SK-N-SH treated with all-trans-retinoic acid at 6 μM for 48 hours (cell line): Measurements from ENCODE around the gene OSBPL5.

ENCODE experiments used
- ATAC-seq: fragments of 200-7000 bp; cut with Tn5 transposase; 3 replicates; pipeline ENCODE4 v1.9.1; 2020; ENCODE audit warnings: mild to moderate bottlenecking, moderate library complexity
- ARNTL ChIP-seq: fragments of 450-650 bp; formaldehyde crosslinking; IDR thresholded peaks from 2 replicates; pipeline ENCODE4 v1.5.0; 2020; ENCODE audit warnings: low read depth, mild to moderate bottlenecking, moderate library complexity, borderline replicate concordance
- BACH2 ChIP-seq: fragments of 250-450 bp; sonication (Bioruptor Pico); IDR thresholded peaks from 2 replicates; pipeline ENCODE4 v1.9.0; 2021; ENCODE audit warnings: mild to moderate bottlenecking, borderline replicate concordance
- ESRRG ChIP-seq: fragments of 250-450 bp; sonication (Bioruptor Pico); IDR thresholded peaks from 2 replicates; pipeline ENCODE4 v1.6.1; 2021; ENCODE audit warnings: mild to moderate bottlenecking
- ISL1 ChIP-seq: fragments of 250-450 bp; sonication (Bioruptor Pico); IDR thresholded peaks from 2 replicates; pipeline ENCODE4 v2.1.2; 2022; ENCODE audit warnings: mild to moderate bottlenecking, moderate library complexity
- OSR1 ChIP-seq: fragments of 250-450 bp; sonication (Bioruptor Pico); IDR thresholded peaks from 2 replicates; pipeline ENCODE4 v1.8.0; 2022; ENCODE audit warnings: moderate library complexity, mild to moderate bottlenecking, inconsistent platforms
- PPARA ChIP-seq: fragments of 250-450 bp; sonication (Bioruptor Pico); IDR thresholded peaks from 2 replicates; pipeline ENCODE4 v1.5.0; 2020; ENCODE audit warnings: mild to moderate bottlenecking, borderline replicate concordance
- RARB ChIP-seq: fragments of 250-450 bp; sonication (Bioruptor Pico); IDR thresholded peaks from 2 replicates; pipeline ENCODE4 v1.8.0; 2021; ENCODE audit warnings: mild to moderate bottlenecking, moderate library complexity
- SNAI2 ChIP-seq: fragments of 250-450 bp; sonication (Bioruptor Pico); IDR thresholded peaks from 2 replicates; pipeline ENCODE4 v1.5.0; 2020; ENCODE audit warnings: mild to moderate bottlenecking, moderate library complexity
- TCF4 ChIP-seq: fragments of 250-450 bp; sonication (Bioruptor Pico); IDR thresholded peaks from 2 replicates; pipeline ENCODE4 v1.8.0; 2021; ENCODE audit warnings: mild to moderate bottlenecking, moderate library complexity, borderline replicate concordance
- TOX ChIP-seq: fragments of 250-450 bp; sonication (Bioruptor Pico); IDR thresholded peaks from 2 replicates; pipeline ENCODE4 v1.8.0; 2021; ENCODE audit warnings: mild to moderate bottlenecking, moderate library complexity, borderline replicate concordance
- ZC3H10 ChIP-seq: fragments of 250-450 bp; sonication (Bioruptor Pico); IDR thresholded peaks from 2 replicates; pipeline ENCODE4 v1.5.1; 2021; ENCODE audit warnings: mild to moderate bottlenecking, moderate library complexity
- ZFP3 ChIP-seq: fragments of 250-450 bp; sonication (Bioruptor Pico); IDR thresholded peaks from 2 replicates; pipeline ENCODE4 v1.5.0; 2020; ENCODE audit warnings: mild to moderate bottlenecking, moderate library complexity
- ZFP30 ChIP-seq: fragments of 450-650 bp; formaldehyde crosslinking; IDR thresholded peaks from 2 replicates; pipeline ENCODE4 v1.5.0; 2022; ENCODE audit warnings: mild to moderate bottlenecking, moderate library complexity
- ZNF565 ChIP-seq: fragments of 450-650 bp; formaldehyde crosslinking; conservative IDR thresholded peaks from 2 replicates; pipeline ENCODE4 v1.5.0; 2020; ENCODE audit warnings: low read depth, mild to moderate bottlenecking, moderate library complexity
- ZNF70 ChIP-seq: fragments of 450-650 bp; formaldehyde crosslinking; IDR thresholded peaks from 2 replicates; pipeline ENCODE4 v1.5.0; 2020; ENCODE audit warnings: mild to moderate bottlenecking, moderate library complexity
- ZNF8 ChIP-seq: fragments of 450-650 bp; formaldehyde crosslinking; IDR thresholded peaks from 2 replicates; pipeline ENCODE4 v1.5.0; 2020; ENCODE audit warnings: mild to moderate bottlenecking, moderate library complexity
- TF ChIP-seq, protein P1 (sequence below): fragments of 250-450 bp; sonication (Bioruptor Pico); IDR thresholded peaks from 2 replicates; pipeline ENCODE4 v1.5.0; 2020; ENCODE audit warnings: mild to moderate bottlenecking, moderate library complexity
- TF ChIP-seq, protein P2 (sequence below): fragments of 250-450 bp; sonication (Bioruptor Pico); IDR thresholded peaks from 2 replicates; pipeline ENCODE4 v1.5.1; 2021; ENCODE audit warnings: mild to moderate bottlenecking, moderate library complexity
- TF ChIP-seq, protein P3 (sequence below): fragments of 250-450 bp; sonication (Bioruptor Pico); IDR thresholded peaks from 2 replicates; pipeline ENCODE4 v1.5.1; 2020; ENCODE audit warnings: low read depth, mild to moderate bottlenecking, moderate library complexity
- TF ChIP-seq, protein P4 (sequence below): fragments of 250-450 bp; sonication (Bioruptor Pico); IDR thresholded peaks from 2 replicates; pipeline ENCODE4 v1.8.0; 2021; ENCODE audit warnings: low read depth, mild to moderate bottlenecking, moderate library complexity, borderline replicate concordance

OSBPL5 gene

DNA sequence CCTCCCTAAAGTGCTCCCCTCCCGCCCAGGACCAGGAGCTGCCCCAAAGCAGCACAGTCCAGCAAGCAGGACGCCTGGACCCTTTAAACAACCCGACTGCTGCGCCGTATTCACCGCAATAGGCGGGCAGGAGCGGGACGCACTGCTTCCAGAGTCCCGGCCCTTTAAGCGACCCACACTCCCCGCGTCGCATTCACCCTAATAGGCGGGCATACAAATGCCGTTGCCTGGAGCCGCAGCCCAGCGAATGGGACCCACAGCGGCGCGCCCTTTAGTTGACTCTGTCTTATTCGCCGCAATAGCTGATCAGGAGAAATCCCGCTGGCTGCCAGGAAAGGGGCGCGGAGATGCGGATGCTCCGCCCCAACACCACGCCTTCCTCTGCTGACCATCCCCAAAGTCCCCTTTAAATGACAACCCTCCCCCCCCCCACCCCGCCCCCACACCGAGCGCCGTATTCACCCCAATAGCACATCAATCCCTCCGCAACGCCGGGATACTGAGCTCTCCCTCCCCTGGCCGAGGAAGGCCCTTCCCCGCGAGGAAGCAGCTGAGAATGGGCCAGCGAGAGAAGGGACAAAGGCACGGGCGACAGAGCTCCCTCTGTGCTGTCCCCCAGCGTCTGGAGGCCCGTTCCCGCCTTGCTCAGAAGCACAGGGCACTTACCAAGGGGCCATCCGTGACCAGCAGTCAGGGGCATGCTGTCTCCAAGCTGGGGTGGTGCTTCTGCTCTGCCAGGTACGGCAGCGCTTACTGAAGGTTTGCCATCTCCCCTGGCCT, 4.7 kb downstream of the OSBPL5 start:
- peak; percentile 92 for ATAC-seq
- TF ChIP-seq, protein P1, sequence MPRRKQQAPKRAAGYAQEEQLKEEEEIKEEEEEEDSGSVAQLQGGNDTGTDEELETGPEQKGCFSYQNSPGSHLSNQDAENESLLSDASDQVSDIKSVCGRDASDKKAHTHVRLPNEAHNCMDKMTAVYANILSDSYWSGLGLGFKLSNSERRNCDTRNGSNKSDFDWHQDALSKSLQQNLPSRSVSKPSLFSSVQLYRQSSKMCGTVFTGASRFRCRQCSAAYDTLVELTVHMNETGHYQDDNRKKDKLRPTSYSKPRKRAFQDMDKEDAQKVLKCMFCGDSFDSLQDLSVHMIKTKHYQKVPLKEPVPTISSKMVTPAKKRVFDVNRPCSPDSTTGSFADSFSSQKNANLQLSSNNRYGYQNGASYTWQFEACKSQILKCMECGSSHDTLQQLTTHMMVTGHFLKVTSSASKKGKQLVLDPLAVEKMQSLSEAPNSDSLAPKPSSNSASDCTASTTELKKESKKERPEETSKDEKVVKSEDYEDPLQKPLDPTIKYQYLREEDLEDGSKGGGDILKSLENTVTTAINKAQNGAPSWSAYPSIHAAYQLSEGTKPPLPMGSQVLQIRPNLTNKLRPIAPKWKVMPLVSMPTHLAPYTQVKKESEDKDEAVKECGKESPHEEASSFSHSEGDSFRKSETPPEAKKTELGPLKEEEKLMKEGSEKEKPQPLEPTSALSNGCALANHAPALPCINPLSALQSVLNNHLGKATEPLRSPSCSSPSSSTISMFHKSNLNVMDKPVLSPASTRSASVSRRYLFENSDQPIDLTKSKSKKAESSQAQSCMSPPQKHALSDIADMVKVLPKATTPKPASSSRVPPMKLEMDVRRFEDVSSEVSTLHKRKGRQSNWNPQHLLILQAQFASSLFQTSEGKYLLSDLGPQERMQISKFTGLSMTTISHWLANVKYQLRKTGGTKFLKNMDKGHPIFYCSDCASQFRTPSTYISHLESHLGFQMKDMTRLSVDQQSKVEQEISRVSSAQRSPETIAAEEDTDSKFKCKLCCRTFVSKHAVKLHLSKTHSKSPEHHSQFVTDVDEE (CRISPR knock-in tag), result peak; percentile 38; the same call in 1 of the 2 replicates
- TF ChIP-seq ZNF565, result no peak

DNA sequence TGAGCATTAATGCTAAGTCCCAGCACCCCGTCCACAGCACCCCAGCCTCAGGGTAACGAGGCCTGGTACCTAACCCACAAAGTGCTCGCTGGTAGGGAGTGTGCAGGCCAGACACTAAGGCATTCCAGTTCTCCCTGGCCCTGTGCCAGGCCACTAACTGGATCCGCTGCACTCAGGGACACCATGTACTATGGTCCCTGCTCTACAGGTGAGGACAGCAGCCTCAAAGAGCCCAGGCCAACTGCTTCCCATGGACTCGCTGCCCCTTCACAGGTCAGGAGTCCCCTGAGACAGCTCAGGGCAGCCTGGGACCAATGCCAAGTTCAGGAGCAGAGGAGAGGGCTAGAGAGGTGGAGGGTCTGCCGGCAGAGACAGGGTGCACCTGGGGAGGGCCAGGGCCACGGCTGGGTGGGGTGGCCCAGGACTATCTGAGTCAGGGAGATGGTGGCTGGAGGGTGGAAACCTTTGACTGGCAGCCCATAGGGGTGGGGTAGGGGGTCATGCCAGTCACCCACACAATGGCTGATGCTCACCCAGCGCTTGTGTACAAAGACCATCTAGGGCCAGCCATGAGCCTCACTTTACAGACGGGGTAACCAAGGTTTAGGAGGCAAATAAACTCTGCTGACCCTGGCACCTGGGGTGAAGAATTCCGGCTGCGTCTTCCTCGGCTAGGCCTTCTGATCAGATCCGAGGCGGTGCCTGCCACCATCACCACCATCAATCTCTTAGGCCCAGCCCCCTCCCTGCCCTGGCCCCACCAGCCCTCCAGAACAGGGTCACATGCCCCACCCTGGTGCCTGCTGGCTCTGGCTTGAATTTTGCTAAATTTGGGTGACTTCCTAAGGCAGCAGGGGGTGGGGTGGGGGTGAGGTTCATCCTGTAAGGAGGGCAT, 5.6 kb downstream of the OSBPL5 start:
- ATAC-seq, result no peak
- TF ChIP-seq BACH2 (CRISPR knock-in tag), result no peak
- TF ChIP-seq ESRRG (CRISPR knock-in tag), result no peak
- TF ChIP-seq OSR1 (CRISPR knock-in tag), result no peak
- TF ChIP-seq RARB (CRISPR knock-in tag), result no peak
- TF ChIP-seq, protein P2, sequence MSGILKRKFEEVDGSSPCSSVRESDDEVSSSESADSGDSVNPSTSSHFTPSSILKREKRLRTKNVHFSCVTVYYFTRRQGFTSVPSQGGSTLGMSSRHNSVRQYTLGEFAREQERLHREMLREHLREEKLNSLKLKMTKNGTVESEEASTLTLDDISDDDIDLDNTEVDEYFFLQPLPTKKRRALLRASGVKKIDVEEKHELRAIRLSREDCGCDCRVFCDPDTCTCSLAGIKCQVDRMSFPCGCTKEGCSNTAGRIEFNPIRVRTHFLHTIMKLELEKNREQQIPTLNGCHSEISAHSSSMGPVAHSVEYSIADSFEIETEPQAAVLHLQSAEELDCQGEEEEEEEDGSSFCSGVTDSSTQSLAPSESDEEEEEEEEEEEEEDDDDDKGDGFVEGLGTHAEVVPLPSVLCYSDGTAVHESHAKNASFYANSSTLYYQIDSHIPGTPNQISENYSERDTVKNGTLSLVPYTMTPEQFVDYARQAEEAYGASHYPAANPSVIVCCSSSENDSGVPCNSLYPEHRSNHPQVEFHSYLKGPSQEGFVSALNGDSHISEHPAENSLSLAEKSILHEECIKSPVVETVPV (CRISPR knock-in tag), result no peak
- no peak for TF ChIP-seq ZFP3 (CRISPR knock-in tag)
- TF ChIP-seq ZNF70, result no peak
- TF ChIP-seq PPARA (CRISPR knock-in tag), result no peak
- TF ChIP-seq ZNF565, result no peak
- no peak for TF ChIP-seq TOX (CRISPR knock-in tag)
- TF ChIP-seq, protein P1 (CRISPR knock-in tag), result no peak
- TF ChIP-seq ZC3H10 (CRISPR knock-in tag), result no peak
- no peak for TF ChIP-seq TCF4 (CRISPR knock-in tag)
- no peak for TF ChIP-seq ISL1
- TF ChIP-seq, protein P3, sequence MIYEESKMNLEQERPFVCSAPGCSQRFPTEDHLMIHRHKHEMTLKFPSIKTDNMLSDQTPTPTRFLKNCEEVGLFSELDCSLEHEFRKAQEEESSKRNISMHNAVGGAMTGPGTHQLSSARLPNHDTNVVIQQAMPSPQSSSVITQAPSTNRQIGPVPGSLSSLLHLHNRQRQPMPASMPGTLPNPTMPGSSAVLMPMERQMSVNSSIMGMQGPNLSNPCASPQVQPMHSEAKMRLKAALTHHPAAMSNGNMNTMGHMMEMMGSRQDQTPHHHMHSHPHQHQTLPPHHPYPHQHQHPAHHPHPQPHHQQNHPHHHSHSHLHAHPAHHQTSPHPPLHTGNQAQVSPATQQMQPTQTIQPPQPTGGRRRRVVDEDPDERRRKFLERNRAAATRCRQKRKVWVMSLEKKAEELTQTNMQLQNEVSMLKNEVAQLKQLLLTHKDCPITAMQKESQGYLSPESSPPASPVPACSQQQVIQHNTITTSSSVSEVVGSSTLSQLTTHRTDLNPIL (CRISPR knock-in tag), result no peak
- no peak for TF ChIP-seq SNAI2 (CRISPR knock-in tag)
- TF ChIP-seq ZNF8 (CRISPR knock-in tag), result no peak
- TF ChIP-seq ZFP30 (CRISPR knock-in tag), result no peak
- no peak for TF ChIP-seq ARNTL (CRISPR knock-in tag)
- TF ChIP-seq, protein P4, sequence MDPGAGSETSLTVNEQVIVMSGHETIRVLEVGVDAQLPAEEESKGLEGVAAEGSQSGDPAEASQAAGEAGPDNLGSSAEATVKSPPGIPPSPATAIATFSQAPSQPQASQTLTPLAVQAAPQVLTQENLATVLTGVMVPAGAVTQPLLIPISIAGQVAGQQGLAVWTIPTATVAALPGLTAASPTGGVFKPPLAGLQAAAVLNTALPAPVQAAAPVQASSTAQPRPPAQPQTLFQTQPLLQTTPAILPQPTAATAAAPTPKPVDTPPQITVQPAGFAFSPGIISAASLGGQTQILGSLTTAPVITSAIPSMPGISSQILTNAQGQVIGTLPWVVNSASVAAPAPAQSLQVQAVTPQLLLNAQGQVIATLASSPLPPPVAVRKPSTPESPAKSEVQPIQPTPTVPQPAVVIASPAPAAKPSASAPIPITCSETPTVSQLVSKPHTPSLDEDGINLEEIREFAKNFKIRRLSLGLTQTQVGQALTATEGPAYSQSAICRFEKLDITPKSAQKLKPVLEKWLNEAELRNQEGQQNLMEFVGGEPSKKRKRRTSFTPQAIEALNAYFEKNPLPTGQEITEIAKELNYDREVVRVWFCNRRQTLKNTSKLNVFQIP (CRISPR knock-in tag), result no peak
